NCI-H2029 treated with DMSO at 0.1 percent for 48 hours (cell line): Measurements from ENCODE around the gene ZNF91.
"Not testable (repeated sequence)": the region's sequence is repeated elsewhere in the genome, so short reads cannot be mapped to it uniquely, and the experiment has no call there.

ENCODE experiments used
- DNase-seq: peaks from one replicate; lab custom pipeline; 2025; lab: John Stamatoyannopoulos, UW

Gene ZNF91

DNA sequence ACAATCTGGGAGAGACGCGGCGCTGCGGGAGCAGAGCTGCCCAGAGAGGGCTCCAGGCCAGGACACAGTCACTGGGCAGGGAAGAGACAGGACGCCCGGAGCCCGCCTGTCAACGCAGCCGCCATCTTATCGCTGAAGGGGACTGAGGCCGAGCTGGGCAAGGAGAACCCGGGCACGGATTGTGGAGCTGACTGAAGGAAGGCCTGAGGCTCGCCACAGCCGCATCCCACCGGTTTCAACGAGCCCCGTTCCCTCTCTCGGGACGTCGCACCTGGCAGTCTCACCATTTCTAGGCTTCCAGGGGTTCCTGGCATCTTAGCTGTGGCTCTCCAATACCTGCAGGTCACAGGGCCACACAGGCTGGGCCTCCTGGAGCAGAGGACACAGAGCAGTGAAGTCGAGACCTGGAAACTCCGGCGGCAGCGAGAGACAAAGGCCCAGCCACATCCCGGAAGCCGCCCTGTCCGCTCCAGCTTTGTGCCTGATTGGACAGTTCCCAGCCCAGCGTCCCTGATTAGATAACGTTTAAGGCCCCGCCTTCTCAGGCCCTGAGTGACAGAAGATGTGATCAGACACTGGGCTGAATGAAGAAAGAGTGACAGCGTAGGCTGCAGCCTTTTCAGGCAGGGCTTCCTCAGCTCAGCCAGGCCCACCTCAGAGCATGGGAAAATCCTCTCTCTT lies at the start of gene ZNF91:
ZNF91 (minus strand) TSS at position 431 of the 681 bp plus-strand sequence; CDS start at position 314, 117 bp downstream.
- DNase-seq: peak; percentile 92

GRCh38 chr19:23440791-23441190 lies 45.5 kb upstream of the ZNF91 start:
- no peak for DNase-seq

DNA sequence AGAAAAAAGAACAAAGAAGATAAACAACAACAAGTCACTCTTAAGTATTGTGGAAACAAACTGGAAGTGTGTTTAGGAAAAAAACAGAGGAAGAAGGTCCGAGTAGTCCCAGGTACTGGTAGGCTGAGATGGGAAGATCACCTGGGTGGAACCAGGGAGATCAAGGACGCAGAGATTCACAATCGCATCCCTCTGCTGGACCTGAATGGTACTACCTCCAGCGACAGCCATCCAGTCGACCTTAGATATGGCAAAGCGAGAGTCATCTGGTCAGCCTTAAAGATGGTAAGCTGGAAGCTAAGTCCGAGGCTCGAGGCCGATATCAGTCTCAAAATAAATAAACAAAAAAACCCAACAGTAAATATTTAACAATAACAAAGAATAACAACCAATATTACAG lies 44.9 kb upstream of the ZNF91 start:
- no peak for DNase-seq

DNA sequence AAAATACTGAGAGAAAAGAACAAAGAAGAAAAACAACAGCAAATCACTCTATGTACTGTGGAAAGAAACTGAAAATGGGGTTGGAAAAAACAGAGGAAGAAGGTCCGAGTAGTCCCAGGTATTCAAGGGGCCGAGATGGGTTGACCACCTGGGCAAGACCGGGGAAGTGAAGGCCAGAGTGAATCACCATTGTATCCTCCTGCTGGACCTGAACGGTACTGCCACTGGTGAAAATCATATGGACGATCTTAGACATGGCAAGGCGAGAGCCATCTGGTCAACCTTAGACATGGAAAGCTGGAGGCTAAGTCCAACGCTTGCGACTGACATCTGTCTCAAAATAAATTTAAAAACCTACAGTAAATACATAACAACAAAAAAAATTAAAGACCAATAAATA lies 44.4 kb upstream of the ZNF91 start:
- no peak for DNase-seq

GRCh38 chr19:23437901-23438300 lies 42.6 kb upstream of the ZNF91 start:
- no peak for DNase-seq

DNA sequence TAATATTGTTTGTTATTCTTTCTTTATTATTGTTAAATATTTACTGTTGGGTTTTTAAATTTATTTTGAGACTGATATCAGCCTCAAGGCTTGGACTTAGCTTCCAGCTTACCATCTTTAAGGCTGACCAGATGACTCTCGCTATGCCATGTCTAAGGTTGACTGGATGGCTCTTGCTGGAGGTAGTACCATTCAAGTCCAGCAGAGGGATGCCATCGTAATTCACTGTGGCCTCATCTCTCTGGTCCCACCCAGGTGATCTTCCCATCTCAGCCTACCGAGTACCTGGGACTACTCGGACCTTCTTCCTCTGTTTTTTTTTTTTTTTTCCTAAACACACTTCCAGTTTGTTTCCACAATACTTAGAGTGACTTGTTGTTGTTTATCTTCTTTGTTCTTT lies 41.7 kb upstream of the ZNF91 start:
- no peak for DNase-seq

- DNase-seq: no peak
Observed at GRCh38 chr19:23436318-23436717, 41.0 kb upstream of the ZNF91 start.

GRCh38 chr19:23420824-23421223 lies 25.6 kb upstream of the ZNF91 start:
- no peak for DNase-seq

- DNase-seq: not testable (repeated sequence)
Observed at GRCh38 chr19:23419261-23419660, 24.0 kb upstream of the ZNF91 start.

DNA sequence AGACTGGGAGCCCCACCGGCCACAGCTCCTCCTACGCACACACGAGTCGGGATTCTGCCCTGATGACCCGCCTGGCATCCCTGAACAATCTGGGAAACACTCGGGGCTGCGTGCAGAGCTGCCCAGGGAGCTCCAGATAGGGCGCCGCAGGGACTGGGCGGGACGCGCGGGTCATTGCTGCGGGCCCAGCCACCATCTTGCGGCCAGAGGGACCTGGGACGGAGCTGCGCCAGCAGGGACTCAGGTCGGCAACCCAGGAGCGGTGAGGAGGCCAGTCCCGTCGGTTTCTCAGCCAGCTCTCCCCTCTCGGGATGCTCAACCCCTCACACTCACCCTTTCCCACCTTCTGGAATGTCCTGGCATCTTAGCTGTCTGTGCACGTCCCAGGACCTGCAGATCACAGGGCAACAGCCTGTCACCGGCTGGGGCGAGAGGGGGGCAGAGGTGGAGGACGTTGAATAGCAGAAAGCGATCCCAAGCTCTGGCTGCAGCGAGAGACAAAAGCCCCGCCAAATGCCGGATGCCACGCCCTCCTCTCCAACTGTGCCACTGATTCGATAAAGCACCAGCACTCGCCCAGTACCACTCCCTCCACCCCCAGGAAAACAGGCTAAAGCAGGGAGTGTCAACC lies 20.4 kb upstream of the ZNF91 start:
- no peak for DNase-seq

DNA sequence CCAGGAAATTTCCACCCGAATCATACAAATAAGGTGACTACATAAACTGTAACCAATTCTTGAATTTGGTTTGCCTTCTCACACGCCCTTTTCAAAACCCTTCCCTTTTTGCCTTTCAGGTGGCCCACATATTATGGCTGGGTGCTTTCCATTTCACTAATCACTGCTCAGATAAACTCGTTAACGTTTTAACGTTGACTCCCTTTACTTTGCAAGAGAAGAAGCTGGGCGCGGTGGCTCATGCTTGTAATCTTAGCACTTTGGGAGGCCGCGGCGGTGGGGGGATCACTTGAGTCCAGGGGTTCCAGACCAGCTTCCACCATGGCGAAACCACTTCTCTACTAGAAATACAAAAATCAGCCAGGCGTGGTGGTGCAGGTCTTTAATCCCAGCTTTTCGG lies 19.8 kb upstream of the ZNF91 start:
- DNase-seq: no peak

DNA sequence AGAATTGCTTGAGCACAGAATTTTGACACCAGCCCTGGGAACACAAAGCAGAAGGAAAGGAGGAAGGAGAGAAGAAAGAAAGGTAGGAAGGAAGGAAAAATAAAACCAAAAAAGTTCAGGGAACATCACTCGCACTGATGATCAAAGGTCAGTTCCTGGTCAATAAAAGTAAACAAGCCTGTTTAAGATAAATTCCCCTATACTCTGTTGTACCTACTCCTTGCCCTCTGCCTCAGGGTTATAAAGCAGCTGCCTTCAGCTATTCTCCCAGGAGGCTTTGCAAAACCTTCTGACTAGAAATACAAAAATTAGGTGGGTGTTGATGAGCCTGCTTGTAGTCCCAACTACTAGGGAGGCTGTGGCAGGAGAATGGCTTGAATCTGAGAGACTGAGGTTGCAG lies 14.9 kb upstream of the ZNF91 start:
- no peak for DNase-seq

- DNase-seq: no peak
Observed at GRCh38 chr19:23409392-23410048, 14.2 kb upstream of the ZNF91 start.

DNA sequence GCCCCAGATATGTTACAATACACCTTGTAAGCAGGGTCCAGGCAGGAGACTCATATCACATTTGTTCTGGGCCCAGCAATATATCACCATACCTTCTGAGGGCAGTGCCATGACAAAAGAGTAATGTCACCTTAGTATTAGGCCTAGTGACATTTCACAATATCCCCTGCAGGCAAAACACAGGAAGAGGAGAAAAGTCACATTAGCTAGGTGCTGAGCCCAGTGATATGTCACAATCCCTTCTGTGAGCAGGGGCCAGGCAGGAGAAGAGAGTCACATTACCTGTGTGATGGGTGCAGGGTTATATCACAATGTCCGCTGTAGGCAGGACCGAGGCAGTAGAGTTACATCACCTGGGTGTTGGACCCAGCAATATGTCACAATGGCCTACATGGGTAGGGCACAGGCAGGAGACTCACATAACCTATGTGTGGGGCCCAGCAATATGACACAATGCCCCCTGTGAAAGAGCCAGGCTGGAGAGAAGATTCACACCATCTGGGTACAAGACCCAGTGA lies 12.4 kb upstream of the ZNF91 start:
- no peak for DNase-seq

DNA sequence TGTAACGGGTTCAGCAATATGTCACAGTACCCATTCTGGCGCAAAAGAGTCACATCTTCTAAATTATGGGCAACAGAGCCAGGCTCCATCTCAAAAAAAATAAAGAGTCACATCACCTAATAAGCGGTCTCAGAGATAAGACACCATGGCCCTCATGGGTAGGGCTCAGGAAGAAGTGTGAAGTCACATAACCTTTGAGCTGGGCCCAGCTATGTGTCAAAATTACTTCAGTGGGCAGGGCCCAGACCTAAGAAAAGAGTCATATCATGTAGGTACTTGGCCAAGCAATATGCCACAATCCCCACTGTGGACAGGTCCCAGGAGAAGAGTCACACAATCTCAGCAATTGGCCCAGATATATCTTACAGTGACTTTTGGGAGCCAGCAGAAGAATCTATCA lies 11.4 kb upstream of the ZNF91 start:
- no peak for DNase-seq

DNA sequence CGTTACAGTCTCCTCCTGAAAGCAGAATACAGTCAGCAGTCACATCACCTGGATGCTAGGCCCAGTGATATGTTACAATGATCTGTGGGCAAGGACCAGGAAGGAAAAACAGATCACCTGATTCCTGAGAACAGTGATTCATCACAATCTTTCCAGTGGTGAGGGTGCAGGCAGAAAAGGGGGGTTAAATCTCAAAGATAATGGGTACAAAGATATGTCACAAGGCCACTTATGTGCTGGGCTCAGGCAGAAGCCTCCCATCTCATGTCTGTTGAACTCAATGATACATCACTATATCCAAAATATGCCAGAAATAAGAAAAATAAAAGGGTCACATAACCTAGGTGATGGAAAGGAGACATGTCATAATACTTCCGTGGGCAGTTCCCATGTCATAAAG lies 10.8 kb upstream of the ZNF91 start:
- no peak for DNase-seq

DNA sequence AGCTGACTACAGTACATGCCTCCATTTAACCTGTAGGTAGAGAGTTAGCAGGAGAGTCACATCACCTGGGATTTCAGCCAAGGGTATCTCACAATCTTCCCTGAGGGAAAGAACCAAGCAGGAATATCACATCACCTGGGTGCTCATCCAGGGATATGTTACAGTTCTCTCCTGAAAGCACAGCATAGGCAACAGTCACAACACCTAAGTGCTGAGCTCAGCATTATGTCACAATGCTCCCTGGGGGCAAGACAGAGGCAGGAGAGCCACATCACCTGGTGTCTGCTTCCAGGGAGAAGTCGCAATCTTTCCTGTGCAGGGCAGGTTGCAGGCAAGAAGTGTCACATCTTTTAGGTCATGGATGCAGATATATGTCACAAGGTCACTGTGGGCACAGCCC lies 9.4 kb upstream of the ZNF91 start:
- DNase-seq: no peak

DNA sequence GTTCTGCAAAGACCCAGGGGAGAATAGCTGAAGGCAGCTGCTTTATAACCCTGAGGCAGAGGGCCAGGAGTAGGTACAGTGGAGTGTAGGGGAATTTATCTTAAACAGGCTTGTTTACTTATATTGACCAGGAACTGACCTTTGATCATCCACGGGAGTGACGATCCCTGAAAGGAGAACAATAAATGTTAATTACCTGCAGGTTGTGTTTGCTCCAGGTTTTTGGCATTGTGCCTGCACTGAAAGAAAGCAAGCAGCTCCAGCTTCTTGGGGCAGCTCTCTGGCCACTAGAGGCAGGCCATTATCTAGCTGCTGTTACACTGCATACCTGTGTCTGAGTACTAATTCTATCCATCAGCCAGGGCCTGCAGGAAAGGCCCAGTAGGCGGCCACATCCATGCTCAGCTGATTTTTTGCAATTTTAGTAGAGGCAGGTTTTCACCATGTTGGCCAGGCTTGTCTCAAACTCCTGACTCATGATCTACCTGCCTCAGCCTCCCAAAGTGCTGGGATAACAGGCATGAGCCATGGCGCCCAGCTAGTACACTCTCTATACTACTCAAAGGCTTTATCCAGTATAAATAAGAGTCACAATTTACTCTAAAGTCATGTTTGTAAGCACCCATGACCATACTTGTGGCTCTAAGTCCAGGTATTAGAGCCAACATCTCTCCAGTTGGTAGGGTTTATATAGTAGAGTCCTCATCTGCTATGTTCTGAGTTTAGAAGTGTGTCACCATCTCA lies 8.5 kb upstream of the ZNF91 start:
- no peak for DNase-seq

DNA sequence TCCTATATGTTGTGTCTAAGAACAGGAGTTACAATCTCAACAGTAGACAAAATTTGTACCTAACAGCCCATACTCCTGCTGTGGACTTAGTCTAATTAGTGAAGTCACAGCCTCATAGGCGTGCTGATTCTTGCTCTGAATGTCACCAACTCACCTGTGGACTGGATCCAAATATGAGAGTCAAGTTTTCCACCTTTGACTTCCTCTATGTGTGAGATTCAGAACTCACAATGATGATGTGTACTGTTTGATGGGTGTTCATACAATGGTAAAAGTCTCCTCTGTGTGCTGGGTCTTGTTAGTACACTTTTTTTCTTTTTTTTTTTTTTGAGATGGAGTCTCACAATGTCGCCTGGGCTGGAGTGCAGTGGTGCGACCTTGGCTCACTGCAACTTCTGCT lies 7.8 kb upstream of the ZNF91 start:
- no peak for DNase-seq

- DNase-seq: no peak
Observed at GRCh38 chr19:23402388-23402787, 7.1 kb upstream of the ZNF91 start.

DNA sequence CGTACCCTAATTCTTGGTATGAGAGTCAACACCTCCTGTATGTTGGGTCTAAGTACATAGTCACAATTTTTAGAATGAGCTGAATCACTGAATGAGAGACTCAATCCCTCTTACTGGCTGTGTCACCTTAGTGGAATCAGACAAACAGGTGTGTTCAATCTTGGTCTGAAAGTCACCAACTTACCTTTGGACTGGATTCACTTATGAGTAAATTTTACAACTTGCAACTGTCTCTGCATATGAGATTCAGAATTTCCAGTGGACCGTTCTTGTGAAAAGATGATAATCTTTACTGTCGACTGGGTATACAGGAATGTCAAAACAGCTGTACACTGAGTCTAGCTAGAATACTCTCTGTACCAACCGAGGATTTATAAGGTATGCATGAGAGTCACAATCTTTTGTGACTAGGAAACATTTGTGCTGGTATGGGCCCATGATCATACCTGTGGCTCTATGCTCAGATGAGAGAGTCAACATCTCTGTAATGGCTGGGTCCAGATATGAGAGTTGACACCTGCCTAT lies 5.9 kb upstream of the ZNF91 start:
- no peak for DNase-seq

GRCh38 chr19:23399443-23399842 lies 4.2 kb upstream of the ZNF91 start:
- DNase-seq: no peak
